OCI-LY1 (cell line): ENCODE data around the gene KIFC3.

Experiments used
- EZH2 ChIP-seq: fragments of 200-600 bp; sonication (generic), shearing (Covaris generic); IDR thresholded peaks from 2 replicates; pipeline ENCODE4 v1.8.0; 2017; ENCODE audit warnings: borderline replicate concordance, mixed run types, mild to moderate bottlenecking, antibody characterized with exemption, low read length, moderate library complexity, mixed read lengths
- TF ChIP-seq, protein P1 (sequence below): fragments of 200-600 bp; sonication (generic), shearing (Covaris generic); IDR thresholded peaks from 2 replicates; pipeline ENCODE4 v1.5.1; 2017; ENCODE audit warnings: mild to moderate bottlenecking, antibody characterized with exemption, low read length, moderate library complexity, mixed read lengths

DNA sequence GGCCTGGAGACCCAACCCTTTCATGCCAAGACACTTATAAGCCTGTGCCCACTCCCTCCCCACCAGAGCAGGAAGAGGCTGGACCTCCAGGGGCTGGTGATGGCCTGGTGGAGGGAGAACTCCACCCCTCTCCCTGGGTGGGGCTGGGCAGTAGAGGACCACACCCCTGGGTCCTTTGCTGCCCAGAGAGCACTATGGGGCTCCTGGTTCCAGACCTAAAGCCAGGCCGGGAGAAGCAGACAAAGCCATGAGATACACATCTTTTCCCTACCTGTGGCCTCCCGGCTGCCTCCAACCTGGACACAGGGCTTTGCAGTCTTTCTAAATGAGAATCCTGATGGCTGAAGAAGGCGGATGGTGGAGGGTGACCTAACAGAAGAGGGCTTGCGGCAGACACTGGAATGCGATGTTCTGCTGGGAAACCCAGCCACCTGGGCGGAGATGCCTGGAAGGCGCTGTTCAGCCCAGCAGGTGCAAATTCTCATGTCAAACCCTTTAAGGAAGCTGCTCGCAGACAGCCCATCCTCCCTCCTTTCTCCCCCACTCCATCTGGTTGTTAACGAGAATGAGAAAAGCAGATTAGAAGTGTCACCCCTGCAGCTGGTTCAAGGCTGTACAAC is 43.9 kb upstream of the KIFC3 start:
- TF ChIP-seq, protein P1, sequence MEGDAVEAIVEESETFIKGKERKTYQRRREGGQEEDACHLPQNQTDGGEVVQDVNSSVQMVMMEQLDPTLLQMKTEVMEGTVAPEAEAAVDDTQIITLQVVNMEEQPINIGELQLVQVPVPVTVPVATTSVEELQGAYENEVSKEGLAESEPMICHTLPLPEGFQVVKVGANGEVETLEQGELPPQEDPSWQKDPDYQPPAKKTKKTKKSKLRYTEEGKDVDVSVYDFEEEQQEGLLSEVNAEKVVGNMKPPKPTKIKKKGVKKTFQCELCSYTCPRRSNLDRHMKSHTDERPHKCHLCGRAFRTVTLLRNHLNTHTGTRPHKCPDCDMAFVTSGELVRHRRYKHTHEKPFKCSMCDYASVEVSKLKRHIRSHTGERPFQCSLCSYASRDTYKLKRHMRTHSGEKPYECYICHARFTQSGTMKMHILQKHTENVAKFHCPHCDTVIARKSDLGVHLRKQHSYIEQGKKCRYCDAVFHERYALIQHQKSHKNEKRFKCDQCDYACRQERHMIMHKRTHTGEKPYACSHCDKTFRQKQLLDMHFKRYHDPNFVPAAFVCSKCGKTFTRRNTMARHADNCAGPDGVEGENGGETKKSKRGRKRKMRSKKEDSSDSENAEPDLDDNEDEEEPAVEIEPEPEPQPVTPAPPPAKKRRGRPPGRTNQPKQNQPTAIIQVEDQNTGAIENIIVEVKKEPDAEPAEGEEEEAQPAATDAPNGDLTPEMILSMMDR: no peak
- TF ChIP-seq EZH2: no peak
